Stimulated activated CD8-positive, alpha-beta memory T cell treated with anti-CD3 and anti-CD28 coated beads, Interleukin-12 subunit alpha, Interleukin-12 subunit beta, amount 100 ng/mL, for 1 hour (primary cell): ENCODE results near the gene IKBKE.

Source experiments
- DNase-seq: peaks from one replicate; pipeline ENCODE4 v3.0.0-alpha.2; 2020; ENCODE audit warnings: low read depth

Gene IKBKE

DNA sequence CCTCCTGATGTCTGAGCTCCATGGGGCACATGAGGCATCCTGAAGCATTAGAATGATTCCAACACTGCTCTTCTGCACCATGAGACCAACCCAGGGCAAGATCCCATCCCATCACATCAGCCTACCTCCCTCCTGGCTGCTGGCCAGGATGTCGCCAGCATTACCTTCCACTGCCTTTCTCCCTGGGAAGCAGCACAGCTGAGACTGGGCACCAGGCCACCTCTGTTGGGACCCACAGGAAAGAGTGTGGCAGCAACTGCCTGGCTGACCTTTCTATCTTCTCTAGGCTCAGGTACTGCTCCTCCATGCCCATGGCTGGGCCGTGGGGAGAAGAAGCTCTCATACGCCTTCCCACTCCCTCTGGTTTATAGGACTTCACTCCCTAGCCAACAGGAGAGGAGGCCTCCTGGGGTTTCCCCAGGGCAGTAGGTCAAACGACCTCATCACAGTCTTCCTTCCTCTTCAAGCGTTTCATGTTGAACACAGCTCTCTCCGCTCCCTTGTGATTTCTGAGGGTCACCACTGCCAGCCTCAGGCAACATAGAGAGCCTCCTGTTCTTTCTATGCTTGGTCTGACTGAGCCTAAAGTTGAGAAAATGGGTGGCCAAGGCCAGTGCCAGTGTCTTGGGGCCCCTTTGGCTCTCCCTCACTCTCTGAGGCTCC is 26.0 kb downstream of the IKBKE start:
- DNase-seq, result no peak

GRCh38 chr1:206497363-206497762 is 27.1 kb downstream of the IKBKE start:
- no peak for DNase-seq

GRCh38 chr1:206497774-206498173 is 27.5 kb downstream of the IKBKE start:
- DNase-seq, result no peak

DNA sequence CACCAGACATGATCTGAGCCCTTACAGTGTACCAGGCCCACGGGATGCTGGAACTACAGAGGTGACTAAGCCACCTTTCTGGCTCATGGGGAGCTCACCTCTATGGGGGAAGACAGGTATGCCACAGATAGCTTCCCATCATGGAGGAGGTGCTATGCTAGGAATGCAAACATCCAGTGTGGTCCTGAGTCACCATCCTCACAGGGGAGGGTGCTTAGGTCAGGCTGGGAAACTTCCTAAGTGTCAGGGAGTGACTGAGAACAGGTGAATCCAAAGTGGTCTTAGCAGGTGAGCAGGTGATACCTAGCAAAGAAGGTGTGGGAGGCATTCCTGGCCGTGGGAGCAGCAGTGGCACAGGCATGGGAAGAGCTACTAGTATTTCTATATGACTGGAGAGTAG is 28.4 kb downstream of the IKBKE start:
- no peak for DNase-seq

DNA sequence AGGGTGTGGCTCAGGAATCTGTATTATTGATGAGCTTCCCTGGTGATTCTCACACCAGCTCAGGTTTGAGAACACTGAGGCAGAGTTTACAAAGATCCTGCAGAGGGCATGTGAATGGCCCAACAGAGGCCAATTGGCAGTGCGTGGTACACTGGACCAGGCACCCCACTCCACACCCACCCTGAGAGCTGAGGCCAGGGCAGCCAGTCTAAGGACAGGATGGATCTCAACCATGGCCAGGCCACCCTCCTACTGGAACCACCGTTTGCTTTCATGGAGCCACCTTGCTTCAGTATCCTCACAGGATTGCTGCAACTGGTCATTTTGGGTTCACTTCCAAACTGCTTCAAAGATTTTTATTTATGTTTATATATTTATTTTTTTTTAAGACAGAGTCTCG is 29.8 kb downstream of the IKBKE start:
- DNase-seq, result no peak

DNA sequence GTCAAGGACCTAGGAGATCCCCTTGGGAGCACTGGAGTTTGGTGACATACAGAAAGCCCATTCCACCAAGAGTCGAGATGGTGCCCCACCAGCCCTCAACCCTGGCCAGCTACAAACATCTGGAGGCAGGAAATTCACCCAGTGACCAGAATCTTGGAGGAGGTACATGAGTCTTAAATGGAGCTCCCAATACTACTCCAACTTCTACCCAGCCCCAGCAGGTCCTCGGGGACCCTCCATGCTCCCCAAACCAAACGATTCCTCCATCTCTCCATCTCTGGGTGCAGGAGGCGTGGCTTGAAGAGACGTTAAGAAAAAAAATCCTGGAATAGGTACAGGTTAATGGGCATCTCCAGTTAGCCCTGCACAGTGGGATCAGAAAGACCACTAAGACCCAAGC is 31.6 kb downstream of the IKBKE start:
- no peak for DNase-seq

GRCh38 chr1:206502403-206502802 is 32.1 kb downstream of the IKBKE start:
- DNase-seq, result no peak

GRCh38 chr1:206502812-206503211 is 32.5 kb downstream of the IKBKE start:
- no peak for DNase-seq

DNA sequence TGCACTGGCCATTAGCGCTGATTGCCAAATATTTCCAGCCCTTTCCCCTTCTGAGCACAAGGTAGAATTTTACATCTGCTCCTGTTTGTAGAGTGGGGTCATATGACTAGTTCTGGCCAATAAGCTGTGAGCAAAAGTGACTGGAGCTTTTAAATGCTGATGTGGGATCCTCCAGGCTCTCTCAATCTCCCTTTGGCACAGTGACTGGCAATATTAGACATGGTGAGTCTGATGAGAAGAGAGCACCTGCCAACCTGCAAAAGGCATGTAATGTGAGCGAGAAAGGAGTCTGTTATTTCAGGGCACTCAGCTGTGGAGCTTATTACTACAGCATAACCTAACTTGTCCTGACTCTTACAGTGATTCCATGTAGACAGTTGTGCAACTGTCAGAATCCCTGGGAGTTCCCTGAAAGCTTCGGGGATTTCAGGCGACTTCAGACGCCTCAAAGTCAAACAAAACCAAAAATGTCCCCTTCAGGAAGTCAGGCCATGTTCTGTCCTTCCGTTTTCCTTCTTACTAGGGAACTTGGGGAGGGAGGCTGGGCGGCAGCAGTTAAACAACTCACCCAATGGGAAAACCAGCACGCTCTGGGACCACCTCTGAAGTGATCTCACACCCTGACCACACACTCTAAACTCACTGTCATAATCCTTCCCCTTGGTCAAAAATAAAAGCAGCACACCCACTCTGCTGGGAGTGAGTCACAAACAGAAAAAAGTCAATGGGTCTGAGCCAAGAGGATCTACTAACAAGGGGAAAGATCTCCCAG is 33.5 kb downstream of the IKBKE start:
- no peak for DNase-seq

DNA sequence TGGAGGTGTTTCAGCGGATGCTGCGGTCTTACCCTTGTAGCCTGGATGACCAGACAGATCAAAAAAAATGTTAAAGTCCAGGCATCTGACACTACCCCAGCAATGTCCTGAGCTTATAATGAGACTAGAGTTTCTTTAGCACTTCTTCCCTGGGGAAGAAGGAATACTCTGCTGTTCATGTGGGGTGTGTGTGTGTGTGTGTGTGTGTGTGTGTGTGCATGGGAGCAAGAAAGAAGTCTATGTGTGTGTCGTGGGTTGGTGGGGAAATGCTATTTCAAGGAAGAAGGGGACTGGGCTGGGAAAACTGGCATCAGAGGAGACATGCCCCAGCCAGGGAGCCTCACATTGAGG is 34.1 kb downstream of the IKBKE start:
- no peak for DNase-seq

DNA sequence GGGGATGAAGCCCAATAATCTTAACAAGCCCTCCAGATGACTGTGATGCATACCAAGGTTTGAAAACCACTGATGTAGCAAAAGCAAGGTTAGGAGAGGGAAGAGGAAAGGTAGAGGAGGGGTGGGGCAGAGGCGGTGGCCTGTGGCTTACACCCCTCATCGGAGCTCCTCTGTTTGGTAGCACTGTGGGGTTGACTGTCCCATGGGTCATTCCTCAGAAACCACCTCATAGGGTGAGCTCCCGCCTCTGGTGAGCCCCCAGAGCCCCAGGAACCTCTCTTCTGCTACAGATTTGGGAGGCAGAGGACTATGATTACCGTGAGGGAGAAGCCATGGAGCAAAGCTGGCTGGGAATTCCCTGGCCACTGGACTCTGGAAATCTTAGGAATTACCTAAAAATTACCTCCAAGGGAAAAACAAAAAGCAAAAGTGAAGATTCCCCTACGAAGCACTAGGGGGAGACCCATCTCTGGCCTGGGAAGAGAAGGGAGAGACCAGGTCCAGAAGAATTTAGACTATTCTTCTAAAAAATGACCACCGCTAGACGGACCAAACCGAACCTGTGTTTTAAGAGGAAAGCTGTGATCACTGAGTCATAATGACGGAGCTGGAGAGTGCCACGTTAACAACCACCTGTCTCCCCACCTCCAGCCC is 35.6 kb downstream of the IKBKE start:
- no peak for DNase-seq

DNA sequence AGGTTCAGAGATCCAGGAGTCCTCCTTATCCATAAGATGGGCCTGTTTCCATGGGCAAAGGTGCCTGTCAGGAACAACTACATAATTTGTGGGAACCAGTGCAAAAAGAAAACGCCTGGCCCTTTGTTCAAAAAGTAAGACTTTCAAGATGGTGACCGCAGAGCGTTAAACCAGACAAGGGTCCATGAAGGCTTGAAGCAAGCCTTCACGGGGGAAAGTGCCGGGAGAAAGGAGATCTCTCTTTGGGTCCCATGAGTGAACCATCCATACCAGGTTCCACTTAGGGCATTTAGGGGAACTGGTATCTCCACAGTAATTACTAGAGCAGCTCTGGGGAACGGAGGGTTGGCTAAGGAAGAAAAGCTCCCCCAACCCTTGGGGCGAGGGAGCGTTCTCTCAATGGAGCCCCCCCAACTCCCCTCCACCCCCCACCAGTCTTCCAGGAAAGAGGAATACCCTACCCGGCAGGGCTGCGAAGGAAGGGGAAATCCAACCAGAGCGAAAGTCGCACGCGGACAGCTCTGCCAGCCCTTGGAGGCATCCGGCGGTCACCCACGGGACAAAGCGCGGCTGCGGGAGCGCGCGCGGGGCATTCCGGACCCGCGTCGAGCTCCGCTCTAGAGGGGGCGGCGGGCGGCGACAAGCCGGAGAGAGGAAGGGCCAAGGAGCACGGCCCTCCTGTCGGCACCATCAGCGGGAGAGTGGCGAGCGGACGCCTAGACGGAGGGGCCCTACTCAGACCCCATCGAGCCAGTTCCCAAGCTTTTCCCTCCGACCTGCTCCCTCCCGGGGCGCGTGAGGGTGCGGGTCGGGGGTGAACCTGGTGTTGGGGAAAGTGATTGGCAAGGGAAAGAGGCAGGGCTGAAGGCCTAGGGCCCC is 36.4 kb downstream of the IKBKE start:
- DNase-seq, result no peak

GRCh38 chr1:206507284-206508129 is 37.2 kb downstream of the IKBKE start, which contains the start of gene RASSF5:
Gene RASSF5, plus strand, starts transcription at chr1:206507531. Its CDS starts 72 bp downstream, at chr1:206507603.
- peak; percentile 68 for DNase-seq

DNA sequence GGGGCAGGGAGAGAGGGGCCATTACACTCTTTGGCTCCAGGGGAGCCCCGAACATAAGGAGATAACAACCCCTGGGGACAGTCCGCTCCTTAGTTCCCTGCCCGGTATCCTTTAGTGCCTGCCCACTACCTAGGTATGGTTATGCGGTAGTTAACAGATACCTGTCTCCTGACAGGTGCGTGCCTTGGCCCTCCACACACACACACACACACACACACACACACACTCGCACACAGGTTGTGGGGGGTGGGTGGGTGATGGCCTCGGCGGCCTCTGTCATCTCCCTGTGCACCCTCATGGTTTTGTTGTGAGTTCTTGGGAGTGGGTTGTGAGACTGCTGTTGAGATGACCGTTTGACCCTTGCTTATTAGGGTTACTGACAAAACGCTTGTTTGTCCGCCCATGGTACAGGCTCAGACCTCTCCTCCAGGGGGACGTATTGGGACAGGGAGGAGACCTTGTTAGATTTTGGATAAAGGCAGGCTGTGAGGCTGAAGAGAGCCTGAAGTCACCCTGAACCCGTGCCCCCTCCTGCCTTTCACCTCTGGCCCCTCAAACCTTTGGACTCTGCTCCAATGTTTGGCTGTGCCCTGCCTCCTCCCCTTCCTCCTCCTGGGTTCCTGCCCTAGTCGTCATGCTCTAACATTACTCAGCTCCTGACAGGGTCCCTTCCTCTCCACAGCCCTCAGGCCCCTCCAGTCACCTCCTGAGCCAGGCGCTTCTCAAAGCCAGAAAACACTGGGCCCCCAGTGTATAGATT is 38.0 kb downstream of the IKBKE start:
- no peak for DNase-seq

- no peak for DNase-seq
These were observed 38.7 kb downstream of the IKBKE start for GRCh38 chr1:206508956-206509355.

DNA sequence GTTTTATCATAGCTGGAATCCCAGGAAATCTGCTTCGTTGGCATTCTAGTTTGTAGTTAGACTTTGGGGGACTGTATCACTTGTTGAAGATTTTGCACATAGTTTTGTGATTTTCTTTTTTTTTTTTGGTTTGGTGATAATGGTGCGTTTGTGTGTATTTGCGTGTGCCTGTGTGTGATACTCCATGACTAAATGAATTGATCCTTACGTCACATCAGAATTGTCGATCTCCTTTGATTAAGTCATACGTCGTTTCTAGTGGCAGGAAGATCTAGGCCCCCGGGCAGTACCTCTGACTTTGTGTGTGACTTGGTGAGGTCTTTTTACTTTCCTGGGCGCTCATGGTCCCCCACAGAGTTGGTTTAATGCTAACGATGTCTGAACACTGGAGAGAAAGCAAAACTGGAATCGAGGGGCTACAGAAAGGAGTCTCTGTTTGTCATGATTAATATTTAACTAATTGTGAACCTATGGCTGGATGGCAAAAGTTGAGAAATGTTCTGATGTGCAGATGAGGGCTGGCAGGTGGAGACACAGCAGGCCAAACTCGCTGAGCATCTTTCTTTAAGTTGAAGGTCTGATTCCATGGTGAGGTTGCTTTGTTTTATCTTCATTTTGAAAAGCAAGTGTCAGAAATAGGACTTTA is 39.5 kb downstream of the IKBKE start:
- DNase-seq, result no peak

GRCh38 chr1:206510371-206510770 is 40.1 kb downstream of the IKBKE start:
- DNase-seq, result no peak

DNA sequence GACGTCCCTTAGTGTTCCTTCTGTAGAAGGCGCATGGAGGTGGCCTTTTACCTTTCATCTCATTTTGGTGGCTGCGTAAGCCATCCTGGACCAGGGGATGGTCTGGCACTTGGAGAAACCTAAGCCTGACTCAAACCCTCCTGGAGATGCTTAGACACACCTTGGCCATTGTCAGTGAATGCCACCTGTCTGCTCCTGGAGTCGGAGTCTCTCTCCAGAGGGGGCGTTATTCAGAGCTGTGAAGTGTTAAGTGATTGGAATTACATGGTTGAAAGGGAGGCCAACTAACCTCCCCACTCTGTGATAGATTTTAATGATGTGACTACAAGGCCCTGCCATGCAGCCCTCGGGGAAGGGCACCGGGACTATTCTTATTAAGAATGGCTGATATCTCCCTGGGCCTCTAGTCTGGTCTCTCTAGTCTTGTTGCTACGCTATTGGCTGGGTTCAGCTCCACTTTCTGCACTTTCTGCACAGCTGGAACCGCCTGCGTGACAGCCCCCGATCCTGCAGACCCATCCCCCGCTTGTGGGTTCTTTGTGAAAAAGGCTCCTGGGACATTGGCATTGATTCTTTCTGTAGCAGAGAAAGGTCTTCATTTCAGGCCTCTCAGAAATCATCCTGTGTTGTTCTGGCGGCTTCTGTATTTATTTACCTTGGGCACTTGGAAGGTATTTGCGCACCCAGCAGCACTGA is 41.2 kb downstream of the IKBKE start:
- no peak for DNase-seq

DNA sequence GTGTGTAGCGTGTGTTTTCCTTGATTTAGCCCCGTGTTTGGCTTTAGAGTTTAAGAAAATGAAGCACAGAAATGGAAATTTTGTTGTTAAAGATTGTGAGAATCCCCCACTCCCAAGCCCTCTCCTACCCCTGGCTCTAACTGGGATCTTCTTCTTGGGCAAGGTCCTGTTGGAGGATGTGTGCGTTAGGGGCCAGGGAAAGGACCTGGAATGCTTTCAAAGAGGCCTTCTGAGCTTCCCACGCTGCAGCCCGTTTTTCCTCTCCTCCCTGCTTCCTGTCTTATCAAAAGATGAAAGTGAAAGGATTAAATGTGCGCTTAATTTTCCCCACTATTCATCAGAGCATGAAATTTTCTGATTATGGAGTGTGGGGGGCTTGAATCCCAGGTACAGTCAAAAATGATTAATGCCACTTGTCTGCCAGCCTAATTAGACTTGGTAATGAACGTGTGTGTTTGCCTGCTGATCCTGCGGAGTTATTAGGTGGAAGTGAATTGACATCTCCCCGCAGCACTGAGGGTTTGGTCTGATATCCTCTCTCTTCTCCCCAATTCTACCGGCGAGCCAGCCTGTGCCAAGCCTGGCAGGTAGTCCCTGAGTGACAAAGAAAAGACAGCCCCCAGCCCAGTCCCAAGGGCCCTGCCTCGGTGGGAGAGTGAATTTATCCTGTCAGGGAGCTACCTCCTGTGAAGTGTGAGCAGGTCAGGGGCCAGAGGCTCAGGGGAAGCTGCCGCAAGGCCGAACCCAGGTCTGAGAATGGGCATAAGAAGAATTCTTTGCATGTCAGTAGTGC is 42.0 kb downstream of the IKBKE start:
- no peak for DNase-seq
